Measurements from ENCODE around the gene DIAPH2.

The DIAPH2 gene

DNA sequence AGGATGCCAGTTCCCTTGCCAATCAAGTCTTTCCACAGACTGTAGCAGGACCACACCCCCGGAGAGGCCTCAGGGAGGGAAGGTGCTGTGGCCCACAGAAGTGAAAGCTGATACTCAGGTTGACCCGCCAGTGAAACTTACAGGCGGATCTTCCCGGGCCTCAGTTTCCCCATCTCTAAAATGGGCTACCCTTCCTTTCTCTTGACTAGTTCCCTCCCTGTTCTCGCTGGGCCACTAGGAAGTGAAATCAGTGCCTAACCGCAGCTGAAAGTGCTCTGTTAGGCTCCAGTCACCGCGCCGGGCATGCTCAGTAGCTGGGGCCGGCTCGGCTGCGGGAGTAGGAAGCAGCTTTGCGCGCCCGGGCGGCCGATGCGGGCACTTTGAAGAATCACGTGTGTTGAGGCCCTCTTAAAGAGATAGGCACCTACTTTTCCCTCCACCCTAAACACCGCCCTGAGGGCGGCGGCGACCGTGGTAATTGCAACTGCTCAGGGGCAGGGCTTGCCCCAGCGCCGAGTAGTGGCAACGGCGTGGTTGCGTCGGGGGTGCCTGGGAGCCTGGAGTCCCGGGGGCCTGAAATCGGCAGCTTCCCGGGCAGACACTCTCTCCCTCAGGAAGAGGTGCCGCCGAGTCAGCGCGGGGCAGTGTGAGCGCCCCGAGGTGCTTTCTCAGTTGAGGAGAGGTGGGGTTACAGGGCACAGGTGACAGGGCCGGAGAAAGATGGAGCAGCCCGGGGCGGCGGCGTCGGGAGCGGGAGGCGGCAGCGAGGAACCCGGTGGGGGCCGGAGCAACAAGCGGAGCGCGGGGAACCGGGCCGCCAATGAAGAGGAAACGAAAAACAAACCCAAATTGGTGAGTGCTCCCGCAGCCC is at the start of gene DIAPH2:
TSS of gene DIAPH2 (plus strand) at position 504 of the 871 bp plus-strand sequence.
- peak within 1 kb of the TSS; percentile 55 to 71 (median 63) for H3K4me3 ChIP-seq
- H3K27ac ChIP-seq = peak within 1 kb of the TSS; percentile 53 to 92 (median 82)

DNA sequence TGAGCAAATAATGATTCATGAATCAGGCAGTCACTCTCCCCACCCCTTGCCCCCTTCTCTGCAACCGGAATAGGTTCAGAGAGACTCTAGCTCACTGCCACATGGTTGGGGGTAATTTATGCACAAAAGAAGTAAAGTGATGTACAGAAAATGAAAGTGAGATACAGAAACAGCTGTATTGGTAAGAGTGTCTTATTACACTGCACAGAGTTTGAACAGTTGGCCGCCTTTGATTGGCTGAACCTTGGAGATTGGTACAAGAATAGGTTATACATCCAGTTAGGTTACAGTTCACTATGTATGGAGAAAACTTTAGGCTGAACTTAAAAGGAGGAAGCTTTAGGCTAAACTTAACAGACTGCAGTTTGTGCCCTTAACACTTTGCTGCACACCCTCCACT is 34.6 kb upstream of the DIAPH2 start:
- Histone ChIP-seq H3K4me3 (no peak overlapping the region), H3K27ac (no peak overlapping the region)

DNA sequence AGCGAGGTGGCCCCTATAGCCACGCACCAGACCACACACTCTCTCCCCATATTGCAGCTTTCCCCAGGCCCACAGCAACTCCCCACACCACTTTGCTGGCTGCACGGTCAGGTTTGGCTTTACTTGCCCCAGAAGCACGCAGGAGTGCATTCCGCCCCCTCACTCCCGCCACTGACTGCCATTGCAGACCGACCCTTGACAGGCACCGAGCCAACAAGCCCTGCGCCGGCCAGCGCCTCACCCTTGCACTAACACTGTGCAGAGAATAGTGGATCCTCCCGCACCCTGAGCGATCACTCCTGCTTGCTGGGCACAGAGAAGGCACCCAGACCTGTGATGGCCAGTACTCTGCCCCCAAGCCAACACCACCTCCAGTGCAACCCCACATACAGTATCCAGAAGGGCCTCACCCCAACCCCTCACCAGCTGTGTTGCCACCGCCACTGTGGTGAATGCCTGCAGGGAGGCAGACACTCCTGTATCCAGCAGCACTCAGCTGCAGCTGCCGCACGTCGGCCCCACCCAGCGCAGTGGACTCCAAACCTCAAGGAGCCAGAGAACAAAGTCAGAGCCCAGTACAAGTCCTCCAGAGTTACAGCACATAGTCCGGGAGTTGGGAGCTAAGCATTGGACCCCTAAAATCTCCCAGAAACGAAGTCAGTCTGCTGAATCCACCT is 28.6 kb upstream of the DIAPH2 start:
- Histone ChIP-seq H3K27ac (no peak overlapping the region), H3K4me3 (no peak overlapping the region)

- no peak overlapping the region for H3K4me3 ChIP-seq
- no peak overlapping the region for H3K27ac ChIP-seq
These were observed 2.1 kb upstream of the DIAPH2 start for GRCh38 chrX:96682516-96682915.

- H3K4me3 ChIP-seq = peak overlapping the region; percentile 55 to 71 (median 63)
These were observed 674 bp upstream of the DIAPH2 start for GRCh38 chrX:96683997-96684338.

DNA sequence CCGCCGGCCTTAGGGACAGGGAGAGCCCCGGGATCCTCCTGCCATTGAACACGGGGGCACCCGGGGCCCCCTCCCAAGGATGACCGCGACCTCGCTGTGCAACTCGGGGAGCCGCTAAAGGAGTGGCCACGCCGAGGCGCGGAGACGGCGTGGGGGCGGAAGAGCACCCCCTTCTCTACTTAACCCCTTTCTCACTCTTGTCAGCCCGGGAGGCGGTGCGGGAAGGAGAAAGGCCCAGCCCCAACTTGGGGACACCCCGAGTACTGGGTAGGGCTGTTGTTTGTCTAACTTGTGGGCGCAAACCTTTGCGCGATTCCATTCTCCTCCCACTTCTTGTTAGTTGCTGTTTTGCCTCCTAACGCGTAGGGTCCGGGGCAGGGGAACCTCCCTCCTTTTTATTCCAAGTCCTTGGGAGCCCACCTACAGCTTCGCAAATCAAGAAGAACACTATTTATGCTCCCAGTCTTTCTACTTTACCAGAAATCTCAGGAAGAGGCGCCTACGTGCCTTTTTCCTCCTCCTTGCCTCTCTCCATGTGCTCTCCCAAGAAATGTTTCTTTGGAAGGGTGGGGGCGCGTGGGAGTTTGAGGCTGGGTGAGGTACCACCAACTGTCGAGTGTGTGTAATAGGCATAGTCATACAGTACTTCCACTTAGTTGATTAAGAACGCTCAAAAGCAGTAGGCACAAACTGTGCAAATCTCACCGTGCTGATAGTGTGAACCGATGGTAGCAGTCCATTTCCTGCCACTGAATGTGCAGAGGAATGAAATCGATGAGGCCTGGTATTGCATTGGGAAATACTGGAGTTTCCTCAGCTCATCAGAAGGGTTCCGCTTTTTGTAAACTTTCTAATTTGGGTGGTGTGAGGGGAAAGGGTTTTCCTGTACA is 813 bp downstream of the DIAPH2 start:
- Histone ChIP-seq H3K4me3 (peak overlapping the region; percentile 55 to 71 (median 63)), H3K27ac (peak overlapping the region; percentile 35 to 92 (median 82))

More at GRCh38 chrX:96683997-96684338, 674 bp upstream of the DIAPH2 start:
- peak overlapping the region in 7 of 21 experiments; percentile 79 to 92 (median 85) for H3K27ac ChIP-seq

DNA sequence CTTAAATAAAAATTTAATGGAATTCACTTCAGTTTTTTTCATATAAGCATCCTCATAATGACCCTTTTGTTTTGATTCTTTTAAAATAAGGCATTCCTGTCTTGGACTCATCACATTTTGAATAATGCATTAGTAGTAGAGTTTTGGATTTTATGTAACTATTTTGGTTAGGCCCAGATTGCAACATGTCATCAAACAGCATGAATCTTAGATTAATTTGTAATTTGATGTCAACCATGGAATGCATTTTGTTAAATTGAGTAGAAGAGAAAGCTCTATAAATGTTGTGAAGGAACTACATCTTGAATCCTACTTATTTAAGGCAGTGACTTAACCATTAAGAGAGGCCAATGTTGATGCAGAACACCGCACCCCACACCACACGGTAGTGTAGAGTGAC is 3.1 kb downstream of the DIAPH2 start:
- no peak overlapping the region for H3K27ac ChIP-seq
- H3K4me3 ChIP-seq = no peak overlapping the region

GRCh38 chrX:96688789-96689188 is 4.1 kb downstream of the DIAPH2 start:
- H3K27ac ChIP-seq = no peak overlapping the region
- no peak overlapping the region for H3K4me3 ChIP-seq

GRCh38 chrX:96689991-96690390 is 5.3 kb downstream of the DIAPH2 start:
- H3K27ac ChIP-seq = no peak overlapping the region
- no peak overlapping the region for H3K4me3 ChIP-seq

GRCh38 chrX:96692454-96692853 is 7.8 kb downstream of the DIAPH2 start:
- H3K27ac ChIP-seq = peak overlapping the region in 1 of 21 experiments; percentile 7
- H3K4me3 ChIP-seq = no peak overlapping the region

DNA sequence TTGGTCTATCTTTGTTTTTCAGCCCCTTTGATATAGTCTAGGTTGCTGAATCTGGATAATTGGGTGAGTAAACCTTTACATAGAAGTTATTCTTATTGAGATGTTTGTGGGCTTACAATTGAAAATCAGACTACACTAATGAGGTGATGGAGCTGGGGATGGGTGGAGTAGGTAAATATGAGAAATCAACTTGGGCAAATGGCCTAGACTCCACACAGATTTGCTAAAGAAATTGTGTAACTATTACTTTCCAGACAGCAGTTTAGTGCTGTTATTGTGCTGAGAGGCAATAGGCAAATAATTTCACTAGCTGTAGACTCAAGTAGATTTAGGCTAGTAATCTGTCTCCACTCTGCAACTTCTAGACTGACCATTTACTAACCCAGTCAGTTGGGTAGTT is 8.2 kb downstream of the DIAPH2 start:
- peak overlapping the region in 2 of 21 experiments; percentile 7 to 49 for H3K27ac ChIP-seq
- no peak overlapping the region for H3K4me3 ChIP-seq

- peak overlapping the region in 2 of 21 experiments; percentile 30 to 49 for H3K27ac ChIP-seq
- no peak overlapping the region for H3K4me3 ChIP-seq
These were observed 8.8 kb downstream of the DIAPH2 start for GRCh38 chrX:96693407-96693806.

DNA sequence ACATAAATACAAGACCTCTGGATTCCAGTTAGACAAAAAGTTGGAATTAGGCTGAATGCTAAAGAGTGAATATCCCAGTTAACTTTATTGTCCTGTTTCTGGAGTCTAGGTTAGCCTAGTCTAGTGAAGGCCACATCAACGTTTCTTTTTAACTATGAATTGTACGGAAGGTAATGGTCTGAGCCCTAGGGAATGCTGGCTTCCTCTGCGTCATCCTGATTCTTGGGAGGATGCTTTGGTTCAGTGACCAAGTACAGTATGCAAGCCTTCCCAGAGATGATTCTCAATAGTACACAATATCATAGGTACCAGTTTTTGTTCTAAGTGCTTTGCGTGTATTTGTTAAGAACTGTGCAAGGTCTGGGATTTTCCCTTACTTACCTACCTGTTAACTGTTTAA is 11.8 kb downstream of the DIAPH2 start:
- Histone ChIP-seq H3K4me3 (no peak overlapping the region), H3K27ac (no peak overlapping the region)

DNA sequence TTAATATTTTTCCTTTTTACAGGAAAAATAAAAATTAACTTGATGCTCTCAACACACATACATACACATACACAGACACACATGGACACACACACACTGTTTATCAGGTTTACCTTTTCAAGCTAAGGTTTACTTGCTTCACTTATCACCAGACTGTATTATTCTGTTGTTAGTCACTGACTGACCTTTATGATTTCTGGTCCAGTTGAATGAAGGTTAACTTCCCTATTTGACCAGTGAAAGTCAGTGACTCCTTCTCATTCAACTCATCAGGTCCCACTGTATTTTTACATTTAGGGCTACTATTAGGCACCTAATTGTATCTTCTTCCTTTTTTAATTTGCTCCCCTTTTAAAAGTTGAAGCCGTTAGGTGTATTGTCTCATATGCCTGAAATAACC is 16.0 kb downstream of the DIAPH2 start:
- Histone ChIP-seq H3K27ac (no peak overlapping the region), H3K4me3 (no peak overlapping the region)

- no peak overlapping the region for H3K4me3 ChIP-seq
- H3K27ac ChIP-seq = no peak overlapping the region
These were observed 18.7 kb downstream of the DIAPH2 start for GRCh38 chrX:96703379-96703778.

- Histone ChIP-seq H3K4me3 (no peak overlapping the region), H3K27ac (no peak overlapping the region)
These were observed 19.2 kb downstream of the DIAPH2 start for GRCh38 chrX:96703816-96704215.

- H3K4me3 ChIP-seq = no peak overlapping the region
- no peak overlapping the region for H3K27ac ChIP-seq
These were observed 20.0 kb downstream of the DIAPH2 start for GRCh38 chrX:96704629-96705028.

- Histone ChIP-seq H3K27ac (no peak overlapping the region), H3K4me3 (no peak overlapping the region)
These were observed 21.3 kb downstream of the DIAPH2 start for GRCh38 chrX:96705905-96706304.

GRCh38 chrX:96707804-96708203 is 23.2 kb downstream of the DIAPH2 start:
- Histone ChIP-seq H3K4me3 (no peak overlapping the region), H3K27ac (no peak overlapping the region)

DNA sequence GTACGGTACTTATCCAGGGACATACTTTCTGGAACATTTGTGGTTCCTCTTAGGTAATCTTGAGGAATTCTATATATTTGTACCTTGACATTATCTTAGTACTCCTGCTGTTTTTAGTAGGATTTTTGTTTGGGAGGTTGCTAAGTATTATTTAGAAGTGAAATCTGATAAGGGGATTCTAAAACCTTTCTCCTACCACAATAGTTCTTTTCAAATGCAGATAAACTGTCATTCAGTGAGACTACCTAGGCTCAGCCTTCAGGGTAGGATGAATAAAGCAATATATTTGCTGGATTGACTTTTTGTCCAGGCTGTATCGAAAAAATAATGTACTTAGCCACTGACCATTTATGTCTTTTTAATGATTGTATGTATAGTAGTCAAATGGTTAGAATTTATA is 25.4 kb downstream of the DIAPH2 start:
- Histone ChIP-seq H3K4me3 (no peak overlapping the region), H3K27ac (no peak overlapping the region)
